ENCODE data around the gene POGLUT2.
A peak's percentile ranks its signal among the peaks of the same experiment; 100 is the strongest.
"Not testable (repeated sequence)": the region's sequence is repeated elsewhere in the genome, so short reads cannot be mapped to it uniquely, and the experiment has no call there.

Gene POGLUT2

GRCh38 chr13:102805680-102806079 is 6.9 kb upstream of the POGLUT2 start:
- DNase-seq (ENCODE audit: low spot score), result no peak

GRCh38 chr13:102800145-102801041 is 1.6 kb upstream of the POGLUT2 start:
- peak; percentile 83 for DNase-seq (ENCODE audit: low spot score)

GRCh38 chr13:102799426-102800144 is 809 bp upstream of the POGLUT2 start:
- DNase-seq (ENCODE audit: low spot score), result no peak

GRCh38 chr13:102793611-102794355 is 5.0 kb downstream of the POGLUT2 start:
- no peak for DNase-seq (ENCODE audit: low spot score)

GRCh38 chr13:102792396-102792795 is 6.4 kb downstream of the POGLUT2 start:
- DNase-seq (ENCODE audit: low spot score), result no peak

- DNase-seq (ENCODE audit: low spot score), result no peak
These were observed 10.1 kb downstream of the POGLUT2 start for GRCh38 chr13:102788683-102789082.

GRCh38 chr13:102784483-102784882 is 14.3 kb downstream of the POGLUT2 start:
- DNase-seq (ENCODE audit: low spot score), result no peak

- no peak for DNase-seq (ENCODE audit: low spot score)
These were observed 17.2 kb downstream of the POGLUT2 start for GRCh38 chr13:102781591-102781990.

GRCh38 chr13:102780656-102781055 is 18.1 kb downstream of the POGLUT2 start:
- DNase-seq (ENCODE audit: low spot score), result not testable (repeated sequence)

GRCh38 chr13:102779436-102780159 is 19.2 kb downstream of the POGLUT2 start:
- peak; percentile 26 for DNase-seq (ENCODE audit: low spot score)

GRCh38 chr13:102777736-102778135 is 21.0 kb downstream of the POGLUT2 start:
- DNase-seq (ENCODE audit: low spot score), result no peak

GRCh38 chr13:102776271-102776670 is 22.5 kb downstream of the POGLUT2 start:
- no peak for DNase-seq (ENCODE audit: low spot score)

GRCh38 chr13:102774591-102775520 is 23.9 kb downstream of the POGLUT2 start:
- no peak for DNase-seq (ENCODE audit: low spot score)

- DNase-seq (ENCODE audit: low spot score), result no peak
These were observed 24.6 kb downstream of the POGLUT2 start for GRCh38 chr13:102774214-102774568.

- DNase-seq (ENCODE audit: low spot score), result peak; percentile 86
These were observed 25.1 kb downstream of the POGLUT2 start, which contains the start of gene TEX30 for GRCh38 chr13:102773441-102774213. TSS of gene TEX30 (minus strand) at chr13:102773786. CDS start at chr13:102770026, 3,760 bp downstream.

- no peak for DNase-seq (ENCODE audit: low spot score)
These were observed 26.7 kb downstream of the POGLUT2 start for GRCh38 chr13:102772042-102772425.

GRCh38 chr13:102771298-102772041 is 27.3 kb downstream of the POGLUT2 start:
- no peak for DNase-seq (ENCODE audit: low spot score)

GRCh38 chr13:102770435-102770834 is 28.3 kb downstream of the POGLUT2 start:
- DNase-seq (ENCODE audit: low spot score), result no peak

GRCh38 chr13:102769679-102770078 is 29.1 kb downstream of the POGLUT2 start:
- DNase-seq (ENCODE audit: low spot score), result no peak

All from CD4-positive, alpha-beta T cell treated with Interleukin-15 for 4 hours (primary cell).